HEK293 (cell line): ENCODE data around the gene GALNT10.

Experiments
- CTCF ChIA-PET: fragments of 350-600 bp; formaldehyde crosslinking; extraction: SDS; loops from one replicate; lab custom pipeline; 2021; ENCODE audit warnings: antibody characterized with exemption; lab: Yijun Ruan, JAX
- POLR2A ChIA-PET: fragments of 300-600 bp; formaldehyde crosslinking; extraction: SDS; loops from one replicate; lab custom pipeline; 2020; ENCODE audit warnings: antibody characterized with exemption, inconsistent platforms; lab: Yijun Ruan, JAX
- H3K27ac ChIP-seq: fragments of 200-500 bp; sonication (Bioruptor generic); 2 replicates; pipeline ENCODE4 v1.5.1; 2014; ENCODE audit warnings: low read depth, low read length, control low read depth, inconsistent platforms; ENCODE audit errors: extremely low read depth
- H3K36me3 ChIP-seq, 2 experiments: fragments of 200-500 bp in 1 of 2; sonication (Bioruptor generic) in 1 of 2; 1 replicate in 1 of 2; 2 replicates in 1 of 2; pipeline ENCODE4 v1.5.1; 2014 to 2017; ENCODE audit warnings: inconsistent platforms in 2 of 2, low read length in 2 of 2; ENCODE audit not compliant: control insufficient read depth in 2 of 2, insufficient read depth in 1 of 2
- H3K4me1 ChIP-seq: fragments of 200-500 bp; sonication (Bioruptor generic); 2 replicates; pipeline ENCODE4 v1.5.1; 2014; ENCODE audit warnings: mild to moderate bottlenecking, low read length, inconsistent platforms; ENCODE audit not compliant: control insufficient read depth, insufficient read depth
- H3K4me3 ChIP-seq: 2 replicates; pipeline ENCODE4 v1.5.1; 2011; ENCODE audit warnings: low read depth, mild to moderate bottlenecking, control low read depth, low read length, moderate library complexity
- H3K9me3 ChIP-seq: fragments of 200-500 bp; sonication (Bioruptor generic); 2 replicates; pipeline ENCODE4 v1.5.1; 2014; ENCODE audit warnings: low read depth, low read length, inconsistent platforms; ENCODE audit not compliant: control insufficient read depth, insufficient read depth
- PRDM1 ChIP-seq: fragments of 450-650 bp; formaldehyde crosslinking; IDR thresholded peaks from 2 replicates; pipeline ENCODE4; 2016; ENCODE audit warnings: missing biosample characterization, missing genetic modification characterization
- SALL2 ChIP-seq: fragments of 450-650 bp; formaldehyde crosslinking; IDR thresholded peaks from 2 replicates; pipeline ENCODE4 v1.5.0; 2017; ENCODE audit warnings: missing biosample characterization, mild to moderate bottlenecking, missing genetic modification characterization, borderline replicate concordance
- SP2 ChIP-seq: fragments of 450-650 bp; formaldehyde crosslinking; IDR thresholded peaks from 2 replicates; pipeline ENCODE4 v1.5.1; 2016; ENCODE audit warnings: missing biosample characterization, missing genetic modification characterization
- SP3 ChIP-seq: fragments of 450-650 bp; formaldehyde crosslinking; IDR thresholded peaks from 2 replicates; pipeline ENCODE4 v1.5.1; 2016; ENCODE audit warnings: missing biosample characterization, missing genetic modification characterization
- ZBTB17 ChIP-seq: fragments of 450-650 bp; formaldehyde crosslinking; IDR thresholded peaks from 2 replicates; pipeline ENCODE4 v1.5.1; 2016; ENCODE audit warnings: missing biosample characterization, missing genetic modification characterization
- ZBTB20 ChIP-seq: fragments of 450-650 bp; formaldehyde crosslinking; IDR thresholded peaks from 2 replicates; pipeline ENCODE4 v1.5.1; 2016; ENCODE audit warnings: missing biosample characterization, missing genetic modification characterization
- ZBTB21 ChIP-seq: fragments of 450-650 bp; formaldehyde crosslinking; IDR thresholded peaks from 2 replicates; pipeline ENCODE4 v1.5.1; 2017; ENCODE audit warnings: missing biosample characterization, missing genetic modification characterization
- ZBTB6 ChIP-seq: fragments of 450-650 bp; formaldehyde crosslinking; IDR thresholded peaks from 2 replicates; pipeline ENCODE4 v1.5.1; 2017; ENCODE audit warnings: missing biosample characterization, missing genetic modification characterization
- ZBTB7A ChIP-seq: fragments of 450-650 bp; formaldehyde crosslinking; IDR thresholded peaks from 2 replicates; pipeline ENCODE4 v1.5.1; 2016; ENCODE audit warnings: low read depth, missing biosample characterization, missing genetic modification characterization
- ZNF132 ChIP-seq: fragments of 450-650 bp; formaldehyde crosslinking; IDR thresholded peaks from 2 replicates; pipeline ENCODE4 v1.5.1; 2017; ENCODE audit warnings: missing biosample characterization, missing genetic modification characterization, borderline replicate concordance
- ZNF138 ChIP-seq: fragments of 450-650 bp; formaldehyde crosslinking; IDR thresholded peaks from 2 replicates; pipeline ENCODE4 v1.5.1; 2016; ENCODE audit warnings: missing biosample characterization, missing genetic modification characterization, borderline replicate concordance
- ZNF146 ChIP-seq: fragments of 450-650 bp; formaldehyde crosslinking; IDR thresholded peaks from 2 replicates; pipeline ENCODE4 v1.5.1; 2016; ENCODE audit warnings: missing biosample characterization, missing genetic modification characterization
- ZNF155 ChIP-seq: fragments of 450-650 bp; formaldehyde crosslinking; IDR thresholded peaks from 2 replicates; pipeline ENCODE4 v1.5.1; 2016; ENCODE audit warnings: missing biosample characterization, missing genetic modification characterization
- ZNF157 ChIP-seq: fragments of 450-650 bp; formaldehyde crosslinking; IDR thresholded peaks from 2 replicates; pipeline ENCODE4 v1.5.1; 2016; ENCODE audit warnings: missing biosample characterization, missing genetic modification characterization
- ZNF184 ChIP-seq: fragments of 450-650 bp; IDR thresholded peaks from 2 replicates; pipeline ENCODE4 v1.5.1; 2018; ENCODE audit warnings: missing biosample characterization, mild to moderate bottlenecking, missing genetic modification characterization
- ZNF19 ChIP-seq: fragments of 450-650 bp; formaldehyde crosslinking; IDR thresholded peaks from 2 replicates; pipeline ENCODE4; 2016; ENCODE audit warnings: missing biosample characterization, missing genetic modification characterization, low read depth
- ZNF248 ChIP-seq: fragments of 450-650 bp; formaldehyde crosslinking; IDR thresholded peaks from 2 replicates; pipeline ENCODE4 v1.5.1; 2017; ENCODE audit warnings: missing biosample characterization, missing genetic modification characterization
- ZNF274 ChIP-seq, 2 experiments: fragments of 200-500 bp in 1 of 2; fragments of 450-650 bp in 1 of 2; sonication (Bioruptor generic) in 1 of 2; formaldehyde crosslinking in 1 of 2; IDR thresholded peaks; 2 replicates each; pipeline versions ENCODE4 v1.5.1 to v1.6.1; 2014 to 2016; ENCODE audit warnings: borderline replicate concordance in 1 of 2, inconsistent platforms in 1 of 2, low read length in 1 of 2, missing biosample characterization in 1 of 2, missing genetic modification characterization in 1 of 2
- ZNF350 ChIP-seq: fragments of 450-650 bp; formaldehyde crosslinking; IDR thresholded peaks from 2 replicates; pipeline ENCODE4 v1.5.0; 2017; ENCODE audit warnings: missing biosample characterization, mild to moderate bottlenecking, missing genetic modification characterization
- ZNF354C ChIP-seq: fragments of 450-650 bp; formaldehyde crosslinking; IDR thresholded peaks from 2 replicates; pipeline ENCODE4 v1.5.1; 2016; ENCODE audit warnings: missing biosample characterization, missing genetic modification characterization, low read depth, borderline replicate concordance
- ZNF37A ChIP-seq: fragments of 450-650 bp; IDR thresholded peaks from 2 replicates; pipeline ENCODE4 v1.5.1; 2018; ENCODE audit warnings: missing biosample characterization, missing genetic modification characterization
- ZNF433 ChIP-seq: fragments of 450-650 bp; formaldehyde crosslinking; IDR thresholded peaks from 2 replicates; pipeline ENCODE4 v1.5.1; 2016; ENCODE audit warnings: missing biosample characterization, missing genetic modification characterization, low read depth
- ZNF48 ChIP-seq: fragments of 450-650 bp; formaldehyde crosslinking; IDR thresholded peaks from 2 replicates; pipeline ENCODE4 v1.5.1; 2016; ENCODE audit warnings: missing biosample characterization, missing genetic modification characterization
- ZNF513 ChIP-seq: fragments of 450-650 bp; IDR thresholded peaks from 2 replicates; pipeline ENCODE4 v1.5.1; 2018; ENCODE audit warnings: missing biosample characterization, missing genetic modification characterization
- ZNF596 ChIP-seq: fragments of 450-650 bp; IDR thresholded peaks from 2 replicates; pipeline ENCODE4 v1.5.0; 2018; ENCODE audit warnings: missing biosample characterization, mild to moderate bottlenecking, missing genetic modification characterization, moderate library complexity
- ZNF610 ChIP-seq: fragments of 450-650 bp; formaldehyde crosslinking; IDR thresholded peaks from 2 replicates; pipeline ENCODE4 v1.5.1; 2016; ENCODE audit warnings: missing biosample characterization, missing genetic modification characterization, borderline replicate concordance
- ZNF623 ChIP-seq: fragments of 450-650 bp; formaldehyde crosslinking; IDR thresholded peaks from 2 replicates; pipeline ENCODE4 v1.5.1; 2016; ENCODE audit warnings: missing biosample characterization, missing genetic modification characterization
- ZNF626 ChIP-seq: fragments of 450-650 bp; sonication (Bioruptor Pico); formaldehyde crosslinking; IDR thresholded peaks from 2 replicates; pipeline ENCODE4 v1.5.1; 2018; ENCODE audit warnings: missing biosample characterization, missing genetic modification characterization, inconsistent platforms
- ZNF639 ChIP-seq: fragments of 450-650 bp; formaldehyde crosslinking; IDR thresholded peaks from 2 replicates; pipeline ENCODE4 v1.5.1; 2016; ENCODE audit warnings: missing biosample characterization, missing genetic modification characterization
- ZNF692 ChIP-seq: fragments of 450-650 bp; formaldehyde crosslinking; IDR thresholded peaks from 2 replicates; pipeline ENCODE4 v1.5.1; 2016; ENCODE audit warnings: missing biosample characterization, missing genetic modification characterization
- ZNF747 ChIP-seq: fragments of 450-650 bp; formaldehyde crosslinking; IDR thresholded peaks from 2 replicates; pipeline ENCODE4 v1.5.1; 2016; ENCODE audit warnings: missing biosample characterization, missing genetic modification characterization
- ZNF768 ChIP-seq: fragments of 450-650 bp; formaldehyde crosslinking; IDR thresholded peaks from 2 replicates; pipeline ENCODE4 v1.5.1; 2018; ENCODE audit warnings: missing biosample characterization, mild to moderate bottlenecking, missing genetic modification characterization
- ZNF791 ChIP-seq: fragments of 450-650 bp; formaldehyde crosslinking; IDR thresholded peaks from 2 replicates; pipeline ENCODE4 v1.5.1; 2016; ENCODE audit warnings: missing biosample characterization, missing genetic modification characterization
- ZNF830 ChIP-seq: fragments of 450-650 bp; IDR thresholded peaks from 2 replicates; pipeline ENCODE4 v1.5.0; 2018; ENCODE audit warnings: missing biosample characterization, missing genetic modification characterization, low read depth, mild to moderate bottlenecking, moderate library complexity
- TF ChIP-seq, protein P1 (sequence below): fragments of 450-650 bp; formaldehyde crosslinking; IDR thresholded peaks from 2 replicates; pipeline ENCODE4 v1.5.1; 2016; ENCODE audit warnings: missing biosample characterization, missing genetic modification characterization

GALNT10 gene

GRCh38 chr5:154223320-154223719 is 32.8 kb downstream of the GALNT10 start:
- H3K4me1 ChIP-seq = no peaks in the 10 kb centered on the region
- no peak overlapping the region for H3K27ac ChIP-seq
- POLR2A ChIA-PET = no interaction called here
- H3K36me3 ChIP-seq = no peaks in the 10 kb centered on the region
- no peak overlapping the region for H3K4me3 ChIP-seq
- CTCF ChIA-PET = no interaction called here
- H3K9me3 ChIP-seq = no peaks in the 10 kb centered on the region
- TF ChIP-seq ZNF274 (IDR thresholded peaks at IDR 0.05; ENCODE audit: low read length) (no peak), ZNF274 (tag by site-specific recombination; IDR thresholded peaks at IDR 0.05; ENCODE audit: borderline replicate concordance) (no peak), ZBTB21 (tag by site-specific recombination) (no peak), ZNF354C (no peak), ZNF626 (0 out of 2 replicates have a peak, but pooled peaks have one; percentile 54), ZNF350 (tag by site-specific recombination) (peak; percentile 74), SP3 (no peak), ZNF830 (tag by site-specific recombination) (peak; percentile 76), ZNF513 (tag by site-specific recombination) (0 out of 2 replicates have a peak, but pooled peaks have one; percentile 13), ZNF48 (tag by site-specific recombination) (no peak), ZNF610 (tag by site-specific recombination) (no peak), SALL2 (no peak), ZNF596 (tag by site-specific recombination) (no peak), ZNF747 (no peak), ZBTB6 (tag by site-specific recombination) (no peak), ZNF623 (no peak), ZNF19 (tag by site-specific recombination) (no peak), ZNF157 (tag by site-specific recombination) (no peak), ZNF639 (tag by site-specific recombination) (no peak), ZNF791 (tag by site-specific recombination) (no peak), ZNF132 (tag by site-specific recombination) (no peak), ZNF433 (no peak), SP2 (no peak), ZNF184 (tag by site-specific recombination) (0 out of 2 replicates have a peak, but pooled peaks have one; percentile 51), ZNF692 (no peak), ZNF155 (tag by site-specific recombination) (no peak), ZNF37A (tag by site-specific recombination) (peak; percentile 60; the same call in 1 of the 2 replicates), ZNF138 (tag by site-specific recombination) (no peak), ZNF146 (tag by site-specific recombination) (no peak), ZBTB17 (tag by site-specific recombination) (no peak), ZNF248 (tag by site-specific recombination) (no peak), ZBTB7A (tag by site-specific recombination) (no peak), ZBTB20 (tag by site-specific recombination) (no peak), PRDM1 (tag by site-specific recombination) (no peak), ZNF768 (tag by site-specific recombination) (no peak)
- TF ChIP-seq, protein P1, sequence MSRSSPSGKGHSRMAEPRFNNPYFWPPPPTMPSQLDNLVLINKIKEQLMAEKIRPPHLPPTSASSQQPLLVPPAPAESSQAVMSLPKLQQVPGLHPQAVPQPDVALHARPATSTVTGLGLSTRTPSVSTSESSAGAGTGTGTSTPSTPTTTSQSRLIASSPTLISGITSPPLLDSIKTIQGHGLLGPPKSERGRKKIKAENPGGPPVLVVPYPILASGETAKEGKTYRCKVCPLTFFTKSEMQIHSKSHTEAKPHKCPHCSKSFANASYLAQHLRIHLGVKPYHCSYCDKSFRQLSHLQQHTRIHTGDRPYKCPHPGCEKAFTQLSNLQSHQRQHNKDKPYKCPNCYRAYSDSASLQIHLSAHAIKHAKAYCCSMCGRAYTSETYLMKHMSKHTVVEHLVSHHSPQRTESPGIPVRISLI (tag by site-specific recombination) = no peak
